CD4-positive, alpha-beta T cell (primary cell): ENCODE results near the gene ZBTB17. TPM values are rescaled to one million over a fixed set of nuclear protein-coding genes. Genes with fewer than 3 reads are reported as not detected.

Source experiments
- ATAC-seq: fragments of 200-7000 bp; cut with Tn5 transposase; one replicate; pipeline ENCODE4 v1.10.0; 2022; ENCODE audit warnings: mild to moderate bottlenecking; ENCODE audit not compliant: poor library complexity
- CTCF ChIA-PET: fragments of 350-600 bp; sonication (Branson Sonifier 250); formaldehyde crosslinking; loops from one replicate; lab custom pipeline; 2021; ENCODE audit warnings: antibody characterized with exemption, inconsistent platforms; lab: Charles Lee
- POLR2A ChIA-PET: fragments of 350-600 bp; sonication (Branson Sonifier 250); formaldehyde crosslinking; loops from one replicate; lab custom pipeline; 2021; ENCODE audit warnings: antibody characterized with exemption, inconsistent platforms; lab: Charles Lee
- DNase-seq, 14 experiments: peaks; one replicate each; pipeline ENCODE4 v3.0.0-alpha.2; 2013 to 2020; ENCODE audit warnings: mixed read lengths in 2 of 14
- H3K27ac ChIP-seq, 2 donors: one replicate each; pipeline versions ENCODE4 v1.5.1 to v1.7.0; 2013; ENCODE audit warnings: low read length in 2 of 2, low read depth in 1 of 2, mild to moderate bottlenecking in 1 of 2
- H3K27me3 ChIP-seq, 2 experiments: 1 replicate in 1 of 2; 2 replicates in 1 of 2; pipeline versions ENCODE4 v1.6.1 to v1.7.0; 2013; ENCODE audit warnings: low read length in 2 of 2, control low read depth in 1 of 2, mild to moderate bottlenecking in 1 of 2, moderate library complexity in 1 of 2; ENCODE audit not compliant: insufficient read depth in 2 of 2, control insufficient read depth in 1 of 2
- H3K36me3 ChIP-seq: one replicate; pipeline ENCODE4 v1.6.1; 2013; ENCODE audit warnings: low read length, control low read depth; ENCODE audit not compliant: insufficient read depth
- H3K4me1 ChIP-seq: one replicate; pipeline ENCODE4 v1.6.1; 2013; ENCODE audit warnings: low read length, control low read depth; ENCODE audit not compliant: insufficient read depth
- H3K4me3 ChIP-seq: one replicate; pipeline ENCODE4 v1.5.1; 2013; ENCODE audit warnings: mild to moderate bottlenecking, low read length, moderate library complexity
- H3K9me3 ChIP-seq, 2 experiments: 1 replicate in 1 of 2; 2 replicates in 1 of 2; pipeline versions ENCODE4 v1.6.1 to v1.7.0; 2013; ENCODE audit warnings: low read length in 2 of 2, mild to moderate bottlenecking in 2 of 2, control low read depth in 1 of 2, moderate library complexity in 1 of 2; ENCODE audit not compliant: control insufficient read depth in 1 of 2, insufficient read depth in 1 of 2
- H3K27ac Mint-ChIP-seq: one replicate; pipeline ENCODE4 v1.8.0; 2020; ENCODE audit warnings: mixed read lengths
- H3K27me3 Mint-ChIP-seq: one replicate; pipeline ENCODE4 v1.8.0; 2021; ENCODE audit warnings: mixed read lengths
- H3K36me3 Mint-ChIP-seq: one replicate; pipeline ENCODE4 v1.8.0; 2021; ENCODE audit warnings: low read depth, mixed read lengths
- H3K4me1 Mint-ChIP-seq: one replicate; pipeline ENCODE4 v1.8.0; 2021; ENCODE audit warnings: low read depth, mixed read lengths
- H3K4me3 Mint-ChIP-seq: one replicate; pipeline ENCODE4 v1.8.0; 2020; ENCODE audit warnings: mild to moderate bottlenecking, mixed read lengths
- H3K9me3 Mint-ChIP-seq: one replicate; pipeline ENCODE4 v1.8.0; 2020; ENCODE audit warnings: mixed read lengths
- CTCF ChIP-seq: fragments of 200-600 bp; IDR thresholded peaks from one replicate; pipeline ENCODE4 v1.8.0; 2022; ENCODE audit warnings: antibody characterized with exemption, mild to moderate bottlenecking
- intact Hi-C, 2 experiments: fragments of 100-400 bp; cut with DNase I in 1 of 2; cut with micrococcal nuclease in 1 of 2; formaldehyde crosslinking; loops; one replicate each; pipeline versions ENCODE4 v1.15.1 to v1.9.0; 2023 to 2025; cut with DNase I, micrococcal nuclease
- total RNA-seq, 174 experiments: library from RNA in 2 of 174; stranded (reverse) in 2 of 174; gene quantifications; one replicate each; pipeline ENCODE4 v1.2.3 and lab custom pipeline; 2021 to 2026

Gene ZBTB17
- total RNA-seq, 2 experiments from 2014 or later: 70.2 to 78.1 TPM

- Histone ChIP-seq H3K27ac (no peak overlapping the region), H3K4me1 (peaks cover 14% of the 10 kb centered on the region), H3K9me3 (no peaks in the 10 kb centered on the region), H3K36me3 (no peaks in the 10 kb centered on the region), H3K27me3 (peaks cover 0 to 5% of the 10 kb centered on the region in 2 experiments), H3K4me3 (no peak overlapping the region)
- Mint-ChIP-seq H3K27me3 (peaks cover 19% of the 10 kb centered on the region), H3K4me1 (no peaks in the 10 kb centered on the region), H3K4me3 (no peak overlapping the region), H3K36me3 (no peaks in the 10 kb centered on the region), H3K9me3 (no peaks in the 10 kb centered on the region), H3K27ac (no peak overlapping the region)
- DNase-seq (no peak), ATAC-seq (no peak)
- CTCF ChIA-PET: interaction anchor here (0.5 kb wide), 1 partner anchor 69 kb away, joined by 3 read pairs; no protein-coding TSS in a partner anchor
- no peak for TF ChIP-seq CTCF
- POLR2A ChIA-PET: no interaction called here
- intact Hi-C loops: loop anchor here (1.0 to 5.0 kb wide), 6 partner anchors 47 to 235 kb away; no protein-coding TSS in a partner anchor
These were observed 33.8 kb upstream of the ZBTB17 start for GRCh38 chr1:16009678-16010077.

GRCh38 chr1:16009030-16009460, 33.1 kb upstream of the ZBTB17 start:
- Mint-ChIP-seq H3K9me3 (no peaks in the 10 kb centered on the region), H3K27ac (no peak overlapping the region), H3K4me3 (no peak overlapping the region), H3K27me3 (peaks cover 13% of the 10 kb centered on the region), H3K4me1 (no peaks in the 10 kb centered on the region), H3K36me3 (no peaks in the 10 kb centered on the region)
- ChIA-PET POLR2A (no interaction called here), CTCF (no interaction called here)
- intact Hi-C loops: loop anchor here (1.0 to 5.0 kb wide), 6 partner anchors 47 to 236 kb away; no protein-coding TSS in a partner anchor
- Histone ChIP-seq H3K27me3 (peaks cover 0 to 5% of the 10 kb centered on the region in 2 experiments), H3K36me3 (no peaks in the 10 kb centered on the region), H3K27ac (no peak overlapping the region), H3K9me3 (no peaks in the 10 kb centered on the region), H3K4me1 (peaks cover 14% of the 10 kb centered on the region), H3K4me3 (no peak overlapping the region)
- TF ChIP-seq CTCF: peak; percentile 99
- ATAC-seq (peak; percentile 65), DNase-seq (peak; percentile 58 to 81 (median 64))

- intact Hi-C loops: loop anchor here (2.0 to 5.0 kb wide), 3 partner anchors 179 to 237 kb away; no protein-coding TSS in a partner anchor
- POLR2A ChIA-PET: no interaction called here
- H3K27me3 Mint-ChIP-seq: peaks cover 11% of the 10 kb centered on the region
These were observed 31.9 kb upstream of the ZBTB17 start for GRCh38 chr1:16007671-16008341.

More at GRCh38 chr1:16007671-16008341, 31.9 kb upstream of the ZBTB17 start:
- no peak overlapping the region for H3K4me3 ChIP-seq
- no peaks in the 10 kb centered on the region for H3K27me3 ChIP-seq
- no peaks in the 10 kb centered on the region for H3K9me3 Mint-ChIP-seq
- H3K27ac ChIP-seq: no peak overlapping the region
- H3K4me1 ChIP-seq: peaks cover 8% of the 10 kb centered on the region
- no peak for DNase-seq
- no peaks in the 10 kb centered on the region for H3K36me3 Mint-ChIP-seq
- H3K36me3 ChIP-seq: no peaks in the 10 kb centered on the region
- CTCF ChIA-PET: no interaction called here
- H3K4me3 Mint-ChIP-seq: no peak overlapping the region
- no peaks in the 10 kb centered on the region for H3K4me1 Mint-ChIP-seq
- H3K27ac Mint-ChIP-seq: no peak overlapping the region
- no peaks in the 10 kb centered on the region for H3K9me3 ChIP-seq
- TF ChIP-seq CTCF: no peak
- no peak for ATAC-seq
